Thyroid gland (tissue), 4 donors: ENCODE data around the gene CFAP97. TPM values are rescaled to one million over a fixed set of nuclear protein-coding genes. Genes with fewer than 3 reads are reported as not detected.

ENCODE experiments used
- DNase-seq, 2 donors: peaks; one replicate each; pipeline ENCODE4 v3.0.0-alpha.2; 2019
- H3K27ac ChIP-seq, 3 donors: fragments of 200-600 bp; sonication (generic); 1 replicate in 2 of 3; 2 replicates in 1 of 3; pipeline ENCODE4 v1.5.1; 2016 to 2019; ENCODE audit warnings: mild to moderate bottlenecking in 1 of 3, moderate library complexity in 1 of 3
- H3K27me3 ChIP-seq: fragments of 200-600 bp; sonication (generic); one replicate; pipeline ENCODE4 v1.5.1; 2019
- H3K36me3 ChIP-seq, 2 donors: fragments of 200-600 bp; sonication (generic); one replicate each; pipeline ENCODE4 v1.5.1; 2016 to 2019
- H3K4me1 ChIP-seq, 2 donors: fragments of 200-600 bp; sonication (generic); one replicate each; pipeline ENCODE4 v1.5.1; 2017 to 2019
- H3K4me3 ChIP-seq, 3 donors: fragments of 200-600 bp; sonication (generic); replicated peaks in 1 of 3; 1 replicate in 2 of 3; 2 replicates in 1 of 3; pipeline ENCODE4 v1.5.1; 2016; ENCODE audit warnings: mild to moderate bottlenecking in 1 of 3
- H3K9me3 ChIP-seq: fragments of 200-600 bp; sonication (generic); one replicate; pipeline ENCODE4 v1.5.1; 2017
- POLR2A ChIP-seq, 2 donors: fragments of 450-650 bp; IDR thresholded peaks; one replicate each; pipeline ENCODE4 v1.6.1; 2017; ENCODE audit warnings: antibody characterized with exemption in 2 of 2, mild to moderate bottlenecking in 2 of 2, moderate library complexity in 1 of 2
- WGBS, 2 donors: methylation state at CpG; one replicate each; pipeline ENCODE4 v1.1.5; 2017; 5-methylcytosine and 5-hydroxymethylcytosine counted together
- intact Hi-C: fragments of 100-400 bp; cut with DNase I; formaldehyde crosslinking; loops from one replicate; pipeline ENCODE4 v1.15.1; 2023
- total RNA-seq, 4 donors: library from RNA; depleted of rRNA; stranded (reverse); fragments of >200 nt; gene quantifications; one replicate each; pipeline ENCODE4 v1.2.3, GENCODE V29; 2016
- TF ChIP-seq, protein P1 (sequence below), 6 experiments: fragments of 200-600 bp in 3 of 6; fragments of 450-650 bp in 3 of 6; sonication (generic) in 3 of 6; IDR thresholded peaks; one replicate each; pipeline ENCODE4 v1.5.1; 2016 to 2019; ENCODE audit warnings: antibody characterized with exemption in 6 of 6, mild to moderate bottlenecking in 2 of 6, inconsistent platforms in 1 of 6, moderate library complexity in 1 of 6

CFAP97 gene
- total RNA-seq, 4 donors from 2014 or later, result 44.5 to 63.3 (median 59.1) TPM

GRCh38 chr4:185217408-185217975 is 13.7 kb upstream of the CFAP97 start:
- intact Hi-C loops, result loop anchor here (10.0 kb wide), 1 partner anchor 67 kb away; no protein-coding TSS in a partner anchor
- H3K4me3 ChIP-seq, result no peak overlapping the region

GRCh38 chr4:185215261-185215660 is 11.5 kb upstream of the CFAP97 start:
- H3K27ac ChIP-seq, result peak overlapping the region in 2 of 3 donors; percentile 52 to 58
- no peaks in the 10 kb centered on the region for H3K36me3 ChIP-seq
- 34 to 44% methylated on average over 2 of the region's 2 CpGs for WGBS, 2 donors
- intact Hi-C loops, result loop anchor here (10.0 kb wide), 1 partner anchor 70 kb away; no protein-coding TSS in a partner anchor
- no peaks in the 10 kb centered on the region for H3K27me3 ChIP-seq
- H3K4me3 ChIP-seq, result no peak overlapping the region
- no peaks in the 10 kb centered on the region for H3K9me3 ChIP-seq
- TF ChIP-seq POLR2A (IDR thresholded peaks at IDR 0.05), result no peak
- TF ChIP-seq, protein P1, sequence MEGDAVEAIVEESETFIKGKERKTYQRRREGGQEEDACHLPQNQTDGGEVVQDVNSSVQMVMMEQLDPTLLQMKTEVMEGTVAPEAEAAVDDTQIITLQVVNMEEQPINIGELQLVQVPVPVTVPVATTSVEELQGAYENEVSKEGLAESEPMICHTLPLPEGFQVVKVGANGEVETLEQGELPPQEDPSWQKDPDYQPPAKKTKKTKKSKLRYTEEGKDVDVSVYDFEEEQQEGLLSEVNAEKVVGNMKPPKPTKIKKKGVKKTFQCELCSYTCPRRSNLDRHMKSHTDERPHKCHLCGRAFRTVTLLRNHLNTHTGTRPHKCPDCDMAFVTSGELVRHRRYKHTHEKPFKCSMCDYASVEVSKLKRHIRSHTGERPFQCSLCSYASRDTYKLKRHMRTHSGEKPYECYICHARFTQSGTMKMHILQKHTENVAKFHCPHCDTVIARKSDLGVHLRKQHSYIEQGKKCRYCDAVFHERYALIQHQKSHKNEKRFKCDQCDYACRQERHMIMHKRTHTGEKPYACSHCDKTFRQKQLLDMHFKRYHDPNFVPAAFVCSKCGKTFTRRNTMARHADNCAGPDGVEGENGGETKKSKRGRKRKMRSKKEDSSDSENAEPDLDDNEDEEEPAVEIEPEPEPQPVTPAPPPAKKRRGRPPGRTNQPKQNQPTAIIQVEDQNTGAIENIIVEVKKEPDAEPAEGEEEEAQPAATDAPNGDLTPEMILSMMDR (IDR thresholded peaks at IDR 0.05), result no peak
- H3K4me1 ChIP-seq, result peaks cover 32 to 37% of the 10 kb centered on the region in 2 donors
- peak; percentile 20 to 44 for DNase-seq

More at GRCh38 chr4:185217408-185217975, 13.7 kb upstream of the CFAP97 start:
- Histone ChIP-seq H3K36me3 (no peaks in the 10 kb centered on the region), H3K9me3 (no peaks in the 10 kb centered on the region), H3K4me1 (peaks cover 26 to 34% of the 10 kb centered on the region in 2 donors), H3K27me3 (no peaks in the 10 kb centered on the region), H3K27ac (no peak overlapping the region)
- DNase-seq, result no peak
- TF ChIP-seq POLR2A (IDR thresholded peaks at IDR 0.05), result no peak
- TF ChIP-seq, protein P1 (IDR thresholded peaks at IDR 0.05), result no peak
- 90% methylated on average over 6 of the region's 6 CpGs for WGBS, 2 donors

DNA sequence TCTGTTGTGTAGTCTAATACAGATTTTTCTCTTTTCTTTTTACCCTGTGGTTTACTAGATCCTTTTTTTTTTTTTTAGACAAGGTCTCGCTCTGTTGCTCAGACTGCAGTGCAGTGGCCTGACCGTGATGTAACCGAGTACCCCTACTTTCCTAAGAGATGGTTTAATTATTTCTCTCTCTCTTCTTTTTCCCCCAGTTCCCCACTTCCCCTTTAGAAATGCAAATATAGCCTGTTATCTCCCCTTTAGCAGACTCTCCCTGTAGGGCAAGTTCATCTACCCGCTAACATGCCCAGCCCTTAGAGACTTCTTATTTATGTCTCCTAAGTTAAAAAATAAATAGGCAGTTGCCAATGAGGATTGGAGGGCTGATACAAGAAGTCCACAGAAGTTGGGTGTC is 10.1 kb upstream of the CFAP97 start:
- H3K27ac ChIP-seq, result no peak overlapping the region
- H3K4me3 ChIP-seq, result no peak overlapping the region
- DNase-seq, result no peak
- no peaks in the 10 kb centered on the region for H3K36me3 ChIP-seq
- H3K27me3 ChIP-seq, result no peaks in the 10 kb centered on the region
- intact Hi-C loops, result loop anchor here (5.0 to 10.0 kb wide), 2 partner anchors 71 to 183 kb away; partner anchors contain the start of genes ANKRD37 and LRP2BP
- TF ChIP-seq, protein P1 (IDR thresholded peaks at IDR 0.05), result no peak
- TF ChIP-seq POLR2A (IDR thresholded peaks at IDR 0.05), result no peak
- H3K4me1 ChIP-seq, result peaks cover 26% of the 10 kb centered on the region in 2 donors
- 87 to 89% methylated on average over 4 of the region's 4 CpGs for WGBS, 2 donors
- no peaks in the 10 kb centered on the region for H3K9me3 ChIP-seq

GRCh38 chr4:185212581-185212980 is 8.8 kb upstream of the CFAP97 start:
- 96 to 97% methylated on average over 4 of the region's 4 CpGs for WGBS, 2 donors
- H3K4me1 ChIP-seq, result peaks cover 26 to 31% of the 10 kb centered on the region in 2 donors
- no peak for DNase-seq
- H3K9me3 ChIP-seq, result no peaks in the 10 kb centered on the region
- H3K27me3 ChIP-seq, result no peaks in the 10 kb centered on the region
- no peak overlapping the region for H3K27ac ChIP-seq
- H3K4me3 ChIP-seq, result no peak overlapping the region
- intact Hi-C loops, result loop anchor here (5.0 to 10.0 kb wide), 2 partner anchors 72 to 185 kb away; partner anchors contain the start of genes ANKRD37 and LRP2BP
- no peak for TF ChIP-seq POLR2A (IDR thresholded peaks at IDR 0.05)
- TF ChIP-seq, protein P1 (IDR thresholded peaks at IDR 0.05), result no peak
- H3K36me3 ChIP-seq, result no peaks in the 10 kb centered on the region

GRCh38 chr4:185211641-185212040 is 7.8 kb upstream of the CFAP97 start:
- peaks cover 26 to 31% of the 10 kb centered on the region in 2 donors for H3K4me1 ChIP-seq
- intact Hi-C loops, result loop anchor here (5.0 to 10.0 kb wide), 2 partner anchors 73 to 186 kb away; partner anchors contain the start of genes ANKRD37 and LRP2BP
- TF ChIP-seq, protein P1 (IDR thresholded peaks at IDR 0.05), result no peak
- TF ChIP-seq POLR2A (IDR thresholded peaks at IDR 0.05), result no peak
- no peak overlapping the region for H3K4me3 ChIP-seq
- no peaks in the 10 kb centered on the region for H3K9me3 ChIP-seq
- H3K27ac ChIP-seq, result no peak overlapping the region
- no peaks in the 10 kb centered on the region for H3K36me3 ChIP-seq
- no peaks in the 10 kb centered on the region for H3K27me3 ChIP-seq
- 81 to 88% methylated on average over 2 of the region's 2 CpGs for WGBS, 2 donors
- no peak for DNase-seq
